Thyroid gland (tissue), 4 donors: ENCODE results near the gene CEP295NL. TPM values are rescaled to one million over a fixed set of nuclear protein-coding genes. Genes with fewer than 3 reads are reported as not detected.

ENCODE experiments used
- DNase-seq, 2 donors: peaks; one replicate each; pipeline ENCODE4 v3.0.0-alpha.2; 2019
- H3K27ac ChIP-seq, 3 donors: fragments of 200-600 bp; sonication (generic); 1 replicate in 2 of 3; 2 replicates in 1 of 3; pipeline ENCODE4 v1.5.1; 2016 to 2019; ENCODE audit warnings: mild to moderate bottlenecking in 1 of 3, moderate library complexity in 1 of 3
- H3K27me3 ChIP-seq: fragments of 200-600 bp; sonication (generic); one replicate; pipeline ENCODE4 v1.5.1; 2019
- H3K36me3 ChIP-seq, 2 donors: fragments of 200-600 bp; sonication (generic); one replicate each; pipeline ENCODE4 v1.5.1; 2016 to 2019
- H3K4me1 ChIP-seq, 2 donors: fragments of 200-600 bp; sonication (generic); one replicate each; pipeline ENCODE4 v1.5.1; 2017 to 2019
- H3K4me3 ChIP-seq, 3 donors: fragments of 200-600 bp; sonication (generic); replicated peaks in 1 of 3; 1 replicate in 2 of 3; 2 replicates in 1 of 3; pipeline ENCODE4 v1.5.1; 2016; ENCODE audit warnings: mild to moderate bottlenecking in 1 of 3
- H3K9me3 ChIP-seq: fragments of 200-600 bp; sonication (generic); one replicate; pipeline ENCODE4 v1.5.1; 2017
- POLR2A ChIP-seq, 2 donors: fragments of 450-650 bp; IDR thresholded peaks; one replicate each; pipeline ENCODE4 v1.6.1; 2017; ENCODE audit warnings: antibody characterized with exemption in 2 of 2, mild to moderate bottlenecking in 2 of 2, moderate library complexity in 1 of 2
- WGBS, 2 donors: methylation state at CpG; one replicate each; pipeline ENCODE4 v1.1.5; 2017; 5-methylcytosine and 5-hydroxymethylcytosine counted together
- intact Hi-C: fragments of 100-400 bp; cut with DNase I; formaldehyde crosslinking; loops from one replicate; pipeline ENCODE4 v1.15.1; 2023
- total RNA-seq, 4 donors: library from RNA; depleted of rRNA; stranded (reverse); fragments of >200 nt; gene quantifications; one replicate each; pipeline ENCODE4 v1.2.3, GENCODE V29; 2016
- TF ChIP-seq, protein P1 (sequence below), 6 experiments: fragments of 200-600 bp in 3 of 6; fragments of 450-650 bp in 3 of 6; sonication (generic) in 3 of 6; IDR thresholded peaks; one replicate each; pipeline ENCODE4 v1.5.1; 2016 to 2019; ENCODE audit warnings: antibody characterized with exemption in 6 of 6, mild to moderate bottlenecking in 2 of 6, inconsistent platforms in 1 of 6, moderate library complexity in 1 of 6

CEP295NL gene, protein sequence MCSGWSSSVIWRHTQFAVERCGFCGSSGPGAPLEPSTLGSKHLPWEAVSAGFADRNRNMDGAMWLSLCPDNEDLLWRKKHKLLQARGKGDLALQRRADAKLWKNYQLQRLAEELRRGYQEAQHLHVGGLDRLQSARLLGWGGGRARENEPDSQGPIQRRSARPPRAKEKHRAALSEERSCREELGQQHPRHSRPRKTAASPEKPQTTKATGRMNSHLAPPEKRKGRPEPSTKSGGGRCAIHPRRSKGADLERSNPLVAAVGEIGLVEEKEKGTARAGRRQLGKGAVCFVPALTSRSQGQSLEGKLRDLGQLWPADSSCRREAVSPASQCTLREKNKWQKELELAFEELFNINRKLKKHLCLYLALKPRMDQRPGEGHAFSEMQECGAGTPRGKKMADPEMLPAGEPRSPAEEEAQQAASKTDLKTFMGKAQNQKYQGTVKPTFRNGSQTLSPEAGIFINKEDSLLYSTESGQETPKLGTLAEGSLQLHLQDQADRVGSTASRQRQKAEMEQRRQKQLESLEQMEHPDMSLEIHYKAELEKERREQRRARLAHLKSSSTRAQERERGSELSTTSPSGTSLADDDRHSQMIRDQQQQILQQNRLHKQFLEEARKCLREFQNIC
- total RNA-seq, result 1 to 10 TPM in 3 of 4 donors, under 1 TPM in 1; 0.67 to 1.6 (median 1.4) TPM

DNA sequence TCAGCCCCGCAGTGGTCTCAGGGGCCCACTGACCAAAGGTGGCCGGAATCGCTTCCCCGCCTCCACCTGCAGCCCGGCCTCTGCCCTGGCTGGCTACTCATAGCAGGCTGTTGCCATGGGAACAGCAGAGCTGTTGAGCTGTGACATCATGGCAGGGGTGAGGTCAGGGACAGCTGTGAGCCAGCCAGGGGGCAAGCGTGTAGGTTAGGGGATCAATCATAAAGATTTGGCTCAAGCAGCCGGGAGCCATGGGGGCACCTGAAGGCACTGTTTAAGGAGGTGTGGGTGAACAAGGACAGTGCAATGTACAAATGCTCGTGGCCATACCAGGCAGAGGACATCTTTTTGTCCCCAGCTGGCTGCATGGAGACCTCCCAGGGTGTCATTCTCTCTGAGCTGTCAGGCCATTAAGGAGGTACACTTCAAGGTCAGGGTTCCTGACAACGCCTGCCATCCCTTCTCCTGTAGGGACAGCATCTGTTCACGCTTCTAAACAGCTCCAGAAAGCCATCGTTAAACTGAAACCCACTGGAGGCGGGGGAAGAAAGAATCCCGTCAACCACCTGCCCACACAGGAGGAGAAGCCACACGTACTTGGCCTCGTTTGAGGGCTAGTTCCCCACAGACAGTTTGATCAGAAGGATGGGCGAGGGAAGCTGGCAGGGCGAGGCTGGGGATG is at the start of gene CEP295NL:
Gene CEP295NL (minus strand): TSS at position 101 of the 679 bp plus-strand sequence. CDS start 1,373 bp downstream, outside the sequence.
- H3K4me3 ChIP-seq, result no peak within 1 kb of the TSS
- no peaks in the 10 kb centered on the region for H3K27me3 ChIP-seq
- no peaks in the 10 kb centered on the region for H3K9me3 ChIP-seq
- TF ChIP-seq, protein P1, sequence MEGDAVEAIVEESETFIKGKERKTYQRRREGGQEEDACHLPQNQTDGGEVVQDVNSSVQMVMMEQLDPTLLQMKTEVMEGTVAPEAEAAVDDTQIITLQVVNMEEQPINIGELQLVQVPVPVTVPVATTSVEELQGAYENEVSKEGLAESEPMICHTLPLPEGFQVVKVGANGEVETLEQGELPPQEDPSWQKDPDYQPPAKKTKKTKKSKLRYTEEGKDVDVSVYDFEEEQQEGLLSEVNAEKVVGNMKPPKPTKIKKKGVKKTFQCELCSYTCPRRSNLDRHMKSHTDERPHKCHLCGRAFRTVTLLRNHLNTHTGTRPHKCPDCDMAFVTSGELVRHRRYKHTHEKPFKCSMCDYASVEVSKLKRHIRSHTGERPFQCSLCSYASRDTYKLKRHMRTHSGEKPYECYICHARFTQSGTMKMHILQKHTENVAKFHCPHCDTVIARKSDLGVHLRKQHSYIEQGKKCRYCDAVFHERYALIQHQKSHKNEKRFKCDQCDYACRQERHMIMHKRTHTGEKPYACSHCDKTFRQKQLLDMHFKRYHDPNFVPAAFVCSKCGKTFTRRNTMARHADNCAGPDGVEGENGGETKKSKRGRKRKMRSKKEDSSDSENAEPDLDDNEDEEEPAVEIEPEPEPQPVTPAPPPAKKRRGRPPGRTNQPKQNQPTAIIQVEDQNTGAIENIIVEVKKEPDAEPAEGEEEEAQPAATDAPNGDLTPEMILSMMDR (IDR thresholded peaks at IDR 0.05), result no peak
- TF ChIP-seq POLR2A (IDR thresholded peaks at IDR 0.05), result no peak
- peaks cover 9 to 19% of the 10 kb centered on the region in 2 donors for H3K4me1 ChIP-seq
- DNase-seq, result peak; percentile 51 to 54
- no peaks in the 10 kb centered on the region for H3K36me3 ChIP-seq
- intact Hi-C loops, result no loop called here
- H3K27ac ChIP-seq, result no peak within 1 kb of the TSS
- 71 to 78% methylated on average over 16 to 17 of the region's 17 CpGs for WGBS, 2 donors

DNA sequence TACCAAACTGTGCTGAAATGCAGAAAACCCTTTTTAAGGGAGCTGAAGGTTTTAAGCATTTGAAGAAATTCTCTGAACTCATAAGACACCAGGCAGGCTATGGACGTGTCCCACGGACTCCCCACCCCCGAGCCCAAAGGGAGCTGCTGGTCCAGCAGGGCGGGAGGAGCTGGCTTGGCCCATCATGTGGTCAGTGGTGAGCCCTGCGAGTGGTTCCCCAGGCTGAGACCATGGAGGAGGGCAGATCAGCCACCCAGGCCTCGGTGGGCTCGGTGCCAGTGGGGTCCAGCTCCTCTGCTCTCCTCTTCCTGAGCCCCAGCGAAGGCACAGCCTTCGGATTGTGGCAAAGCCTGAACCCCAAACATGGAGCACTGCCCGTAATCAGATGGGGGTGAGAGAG is 49.7 kb upstream of the CEP295NL start:
- intact Hi-C loops, result no loop called here
- no peak for DNase-seq

DNA sequence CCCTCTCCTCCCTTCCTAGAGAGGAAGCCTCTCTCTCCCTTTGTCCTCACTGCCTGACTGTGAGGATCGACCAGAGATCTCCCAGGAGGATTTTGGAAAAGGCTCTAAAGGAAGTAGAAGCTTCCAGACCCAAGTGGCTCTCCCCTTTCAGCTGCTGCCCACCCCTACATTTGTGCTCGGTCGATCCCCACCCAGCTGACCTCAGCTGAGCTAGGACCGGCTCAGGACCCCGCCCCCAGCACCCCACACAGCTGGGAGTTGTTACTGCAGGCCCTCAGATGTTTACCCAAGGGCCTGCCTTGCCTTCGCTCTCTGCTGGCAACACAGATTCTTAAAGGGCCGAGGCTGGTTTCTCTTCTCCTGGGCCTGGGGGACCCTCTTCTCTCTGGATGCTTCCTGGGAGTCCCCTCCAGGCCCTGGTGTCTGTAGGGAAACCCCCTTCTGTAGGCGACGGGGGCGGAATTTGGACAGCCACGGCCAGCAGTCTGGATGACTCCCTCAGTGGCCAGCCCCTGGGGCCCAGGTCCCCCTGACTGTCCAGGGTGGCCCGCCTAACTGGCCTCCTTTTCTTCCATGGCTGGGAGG is 49.1 kb upstream of the CEP295NL start:
- 19 to 26% methylated on average over 8 to 9 of the region's 12 CpGs for WGBS, 2 donors
- intact Hi-C loops, result no loop called here
- peak overlapping the region in 2 of 3 donors; percentile 52 to 56 for H3K27ac ChIP-seq
- H3K36me3 ChIP-seq, result no peaks in the 10 kb centered on the region
- DNase-seq, result peak; percentile 62 to 69
- H3K9me3 ChIP-seq, result no peaks in the 10 kb centered on the region
- H3K27me3 ChIP-seq, result no peaks in the 10 kb centered on the region
- H3K4me3 ChIP-seq, result no peak overlapping the region
- peaks cover 17 to 20% of the 10 kb centered on the region in 2 donors for H3K4me1 ChIP-seq
- no peak for TF ChIP-seq POLR2A (IDR thresholded peaks at IDR 0.05)
- TF ChIP-seq, protein P1 (IDR thresholded peaks at IDR 0.05), result no peak

More for the DNA sequence above, 49.7 kb upstream of the CEP295NL start:
- peak overlapping the region in 2 of 3 donors; percentile 52 to 56 for H3K27ac ChIP-seq
- WGBS, 2 donors, result 86 to 88% methylated on average over 6 to 8 of the region's 10 CpGs
- H3K4me3 ChIP-seq, result no peak overlapping the region
- no peaks in the 10 kb centered on the region for H3K9me3 ChIP-seq
- H3K27me3 ChIP-seq, result no peaks in the 10 kb centered on the region
- H3K4me1 ChIP-seq, result peaks cover 12 to 15% of the 10 kb centered on the region in 2 donors
- no peaks in the 10 kb centered on the region for H3K36me3 ChIP-seq
- no peak for TF ChIP-seq POLR2A (IDR thresholded peaks at IDR 0.05)
- TF ChIP-seq, protein P1 (IDR thresholded peaks at IDR 0.05), result no peak

DNA sequence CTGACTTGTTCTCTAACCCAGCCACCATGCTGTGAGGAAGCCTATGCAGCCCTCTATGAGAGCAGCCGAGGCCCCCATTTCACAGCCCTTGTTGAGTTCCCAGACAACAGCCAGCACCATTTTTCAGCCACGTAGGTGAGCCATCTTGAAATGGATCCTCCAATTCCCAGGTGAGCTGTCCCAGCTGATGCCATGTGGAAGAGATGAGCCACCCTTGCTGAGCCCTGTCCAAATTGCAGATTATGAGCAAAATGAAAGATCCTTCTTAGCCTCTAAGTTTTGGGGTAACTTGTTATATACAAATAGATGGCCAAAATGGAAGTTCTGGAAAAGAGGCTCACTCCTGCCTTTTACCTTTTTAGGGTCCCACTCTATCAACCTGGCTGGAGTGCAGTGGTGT is 47.9 kb upstream of the CEP295NL start:
- 90 to 100% methylated on average over 2 of the region's 2 CpGs for WGBS, 2 donors
- no peaks in the 10 kb centered on the region for H3K27me3 ChIP-seq
- TF ChIP-seq, protein P1 (IDR thresholded peaks at IDR 0.05), result no peak
- no peak for TF ChIP-seq POLR2A (IDR thresholded peaks at IDR 0.05)

More for the DNA sequence above, 47.9 kb upstream of the CEP295NL start:
- H3K4me1 ChIP-seq, result peaks cover 24 to 28% of the 10 kb centered on the region in 2 donors
- no peak overlapping the region for H3K27ac ChIP-seq
- intact Hi-C loops, result no loop called here
- DNase-seq, result no peak
- no peaks in the 10 kb centered on the region for H3K9me3 ChIP-seq
- H3K36me3 ChIP-seq, result no peaks in the 10 kb centered on the region
- H3K4me3 ChIP-seq, result no peak overlapping the region
